Measurements from ENCODE around the gene SLC38A3.

GRCh38 chr3:50265571-50265970 lies 60.5 kb downstream of the SLC38A3 start:
- TF ChIP-seq CTCF (IDR thresholded peaks at IDR 0.05) (no peak), POLR2A (IDR thresholded peaks at IDR 0.05) (no peak)
